ENCODE measurements around the gene ZGLP1. TPM values are rescaled to one million over a fixed set of nuclear protein-coding genes. Genes with fewer than 3 reads are reported as not detected.

Gene ZGLP1
- total and polyA plus RNA-seq, 2 donors (not counting 1 experiment from before 2014, with no cell fraction given), result 6.4 to 8.0 TPM

DNA sequence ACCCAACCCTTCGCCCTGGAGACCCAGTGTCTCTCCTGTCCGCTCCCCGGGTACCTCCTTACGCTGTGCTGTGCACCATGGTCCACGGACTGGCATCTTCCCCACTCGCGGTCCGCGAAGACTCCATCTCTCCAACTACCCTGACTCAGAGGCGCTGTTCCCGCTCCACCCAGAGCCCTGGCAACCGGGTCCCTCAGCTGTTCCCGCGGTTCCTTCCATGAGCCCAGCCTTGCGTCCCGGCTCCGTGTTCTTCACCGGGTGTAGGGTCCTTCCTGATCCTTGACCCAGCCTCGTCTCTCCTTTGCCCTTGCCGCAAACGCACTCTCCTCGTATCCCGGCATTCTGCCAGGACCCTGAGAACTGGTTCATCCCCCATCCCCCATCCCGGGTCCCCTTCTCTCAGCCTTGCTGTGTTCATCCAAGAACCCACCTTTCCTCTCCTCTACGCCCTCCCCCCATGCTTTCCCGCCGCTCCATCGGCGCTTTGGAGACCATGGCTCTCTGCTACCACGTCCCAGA, 19.2 kb downstream of the ZGLP1 start:
- Histone ChIP-seq H3K79me2 (ENCODE audit: control insufficient read depth, insufficient read depth, low read length) (no peaks in the 10 kb centered on the region), H3K36me3 (replicated peaks in 1 of 2; ENCODE audit: control extremely low read depth in 1 of 2, control insufficient read depth in 1 of 2, extremely low read depth in 1 of 2, insufficient read depth in 2 of 2, low read length in 1 of 2) (peaks cover 1 to 8% of the 10 kb centered on the region in 2 experiments), H3K9me3 (ENCODE audit: control extremely low read depth in 1 of 3, control insufficient read depth in 2 of 3, insufficient read depth in 1 of 3, low read length in 2 of 3) (peaks cover 0 to 69% (median 0%) of the 10 kb centered on the region in 3 donors), H4K20me1 (ENCODE audit: control insufficient read depth, insufficient read depth, low read length, poor library complexity, severe bottlenecking) (peaks cover 29% of the 10 kb centered on the region), H2AFZ (ENCODE audit: insufficient read depth, low read depth, low read length, poor library complexity, severe bottlenecking) (peak overlapping the region; percentile 66), H3K4me1 (ENCODE audit: control insufficient read depth in 2 of 2, insufficient read depth in 2 of 2, low read length in 2 of 2) (peaks cover 92 to 95% of the 10 kb centered on the region in 2 donors), H3K9ac (ENCODE audit: low read length) (peak overlapping the region; percentile 64), H3K27ac (ENCODE audit: low read length in 2 of 2) (no peak overlapping the region), H3K27me3 (replicated peaks in 1 of 4; ENCODE audit: control extremely low read depth in 1 of 4, control insufficient read depth in 3 of 4, insufficient read depth in 4 of 4, low read length in 3 of 4) (peaks cover 0 to 86% (median 60%) of the 10 kb centered on the region in 4 experiments), H3K4me2 (replicated peaks; ENCODE audit: low read depth, low read length, poor library complexity, severe bottlenecking) (peak overlapping the region; percentile 96), H3K4me3 (ENCODE audit: control extremely low read depth in 1 of 5, extremely low read depth in 1 of 5, insufficient read depth in 1 of 5, low read depth in 2 of 5, low read length in 4 of 5) (peak overlapping the region in 4 of 5 experiments; percentile 38 to 63 (median 46))
- ChIA-PET POLR2A (interaction anchor here (1.1 to 5.4 kb wide), 2 partner anchors 10 to 20 kb away, joined by 3 to 27 read pairs; partner anchors contain the start of gene ICAM1), CTCF (interaction anchor here (1.2 to 8.5 kb wide), 5 partner anchors 19 to 122 kb away, joined by 3 to 116 read pairs (median 6); partner anchors contain the start of gene ICAM1)
- peak overlapping the region; percentile 65 for H3K27ac Mint-ChIP-seq
- peak; percentile 31 for TF ChIP-seq EZH2 (IDR thresholded peaks at IDR 0.05; ENCODE audit: borderline replicate concordance, insufficient read depth, low read depth, low read length, poor library complexity, severe bottlenecking)
- TF ChIP-seq, protein P1, sequence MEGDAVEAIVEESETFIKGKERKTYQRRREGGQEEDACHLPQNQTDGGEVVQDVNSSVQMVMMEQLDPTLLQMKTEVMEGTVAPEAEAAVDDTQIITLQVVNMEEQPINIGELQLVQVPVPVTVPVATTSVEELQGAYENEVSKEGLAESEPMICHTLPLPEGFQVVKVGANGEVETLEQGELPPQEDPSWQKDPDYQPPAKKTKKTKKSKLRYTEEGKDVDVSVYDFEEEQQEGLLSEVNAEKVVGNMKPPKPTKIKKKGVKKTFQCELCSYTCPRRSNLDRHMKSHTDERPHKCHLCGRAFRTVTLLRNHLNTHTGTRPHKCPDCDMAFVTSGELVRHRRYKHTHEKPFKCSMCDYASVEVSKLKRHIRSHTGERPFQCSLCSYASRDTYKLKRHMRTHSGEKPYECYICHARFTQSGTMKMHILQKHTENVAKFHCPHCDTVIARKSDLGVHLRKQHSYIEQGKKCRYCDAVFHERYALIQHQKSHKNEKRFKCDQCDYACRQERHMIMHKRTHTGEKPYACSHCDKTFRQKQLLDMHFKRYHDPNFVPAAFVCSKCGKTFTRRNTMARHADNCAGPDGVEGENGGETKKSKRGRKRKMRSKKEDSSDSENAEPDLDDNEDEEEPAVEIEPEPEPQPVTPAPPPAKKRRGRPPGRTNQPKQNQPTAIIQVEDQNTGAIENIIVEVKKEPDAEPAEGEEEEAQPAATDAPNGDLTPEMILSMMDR (IDR thresholded peaks at IDR 0.05), result no peak
- H3K4me1 Mint-ChIP-seq, result peaks cover 79% of the 10 kb centered on the region
- intact Hi-C loops (cut with micrococcal nuclease), result no loop called here
- H3K27me3 Mint-ChIP-seq, result peaks cover 41% of the 10 kb centered on the region
- ATAC-seq (ENCODE audit: low read depth), result no peak
- 2% methylated on average over 30 of the region's 30 CpGs for WGBS (ENCODE audit: insufficient coverage)
- DNase-seq, result peak; percentile 60
- H3K4me3 Mint-ChIP-seq, result peak overlapping the region; percentile 87
- H3K9me3 Mint-ChIP-seq (ENCODE audit: insufficient read depth), result no peaks in the 10 kb centered on the region

DNA sequence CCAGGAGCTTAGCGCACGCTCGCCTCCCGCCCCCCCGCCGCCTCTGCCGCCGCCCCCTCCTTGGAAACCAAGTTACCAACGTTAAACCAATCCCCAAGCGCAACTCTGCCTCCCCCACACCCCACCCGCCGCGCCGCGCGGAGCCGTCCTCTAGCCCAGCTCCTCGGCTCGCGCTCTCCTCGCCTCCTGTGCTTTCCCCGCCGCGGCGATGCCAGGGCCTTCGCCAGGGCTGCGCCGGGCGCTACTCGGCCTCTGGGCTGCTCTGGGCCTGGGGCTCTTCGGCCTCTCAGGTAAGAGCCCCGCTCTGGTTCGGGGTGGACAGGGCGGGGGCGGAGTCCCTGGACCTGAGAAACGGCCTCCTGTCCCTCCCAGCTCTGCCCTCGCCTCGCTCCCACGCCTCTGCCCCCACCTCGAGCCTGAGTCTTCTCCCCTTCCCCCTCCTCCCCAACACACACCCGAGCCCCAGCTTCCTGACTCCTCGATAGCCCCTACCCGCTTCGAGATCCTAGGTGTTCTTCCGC, 19.7 kb downstream of the ZGLP1 start, which contains the start of gene ICAM5:
ICAM5 (plus strand) TSS at position 117 of the 521 bp plus-strand sequence; CDS start at position 209, 92 bp downstream.
- ATAC-seq (ENCODE audit: low read depth), result peak; percentile 8
- H3K79me2 ChIP-seq (ENCODE audit: control insufficient read depth, insufficient read depth, low read length), result no peaks in the 10 kb centered on the region
- TF ChIP-seq EZH2 (IDR thresholded peaks at IDR 0.05; ENCODE audit: borderline replicate concordance, insufficient read depth, low read depth, low read length, poor library complexity, severe bottlenecking), result no peak
- TF ChIP-seq, protein P1 (IDR thresholded peaks at IDR 0.05), result no peak
- peak within 1 kb of the TSS in 4 of 5 experiments; percentile 38 to 63 (median 46) for H3K4me3 ChIP-seq (ENCODE audit: control extremely low read depth in 1 of 5, extremely low read depth in 1 of 5, insufficient read depth in 1 of 5, low read depth in 2 of 5, low read length in 4 of 5)
- H3K27me3 ChIP-seq (replicated peaks in 1 of 4; ENCODE audit: control extremely low read depth in 1 of 4, control insufficient read depth in 3 of 4, insufficient read depth in 4 of 4, low read length in 3 of 4), result peaks cover 0 to 81% (median 57%) of the 10 kb centered on the region in 4 experiments
- intact Hi-C loops (cut with micrococcal nuclease), result no loop called here
- no peak within 1 kb of the TSS for H3K27ac ChIP-seq (ENCODE audit: low read length in 2 of 2)
- POLR2A ChIA-PET, result interaction anchor here (0.6 to 5.4 kb wide), 5 partner anchors 10 to 57 kb away, joined by 3 to 27 read pairs (median 3); partner anchors contain the start of gene ICAM1
- Mint-ChIP-seq H3K9me3 (ENCODE audit: insufficient read depth) (no peaks in the 10 kb centered on the region), H3K27me3 (peaks cover 40% of the 10 kb centered on the region), H3K4me3 (peak within 1 kb of the TSS; percentile 87), H3K4me1 (peaks cover 74% of the 10 kb centered on the region), H3K27ac (peak within 1 kb of the TSS; percentile 65)
- H3K9me3 ChIP-seq (ENCODE audit: control extremely low read depth in 1 of 3, control insufficient read depth in 2 of 3, insufficient read depth in 1 of 3, low read length in 2 of 3), result peaks cover 0 to 65% (median 0%) of the 10 kb centered on the region in 3 donors
- peaks cover 2 to 13% of the 10 kb centered on the region in 2 experiments for H3K36me3 ChIP-seq (replicated peaks in 1 of 2; ENCODE audit: control extremely low read depth in 1 of 2, control insufficient read depth in 1 of 2, extremely low read depth in 1 of 2, insufficient read depth in 2 of 2, low read length in 1 of 2)
- H3K9ac ChIP-seq (ENCODE audit: low read length), result peak within 1 kb of the TSS; percentile 64
- WGBS (ENCODE audit: insufficient coverage), result 1% methylated on average over 37 of the region's 45 CpGs
- peak within 1 kb of the TSS; percentile 96 for H3K4me2 ChIP-seq (replicated peaks; ENCODE audit: low read depth, low read length, poor library complexity, severe bottlenecking)
- CTCF ChIA-PET, result interaction anchor here (0.6 to 8.5 kb wide), 8 partner anchors 18 to 1148 kb away, joined by 3 to 116 read pairs (median 4); partner anchors contain the start of gene ICAM1
- H3K4me1 ChIP-seq (ENCODE audit: control insufficient read depth in 2 of 2, insufficient read depth in 2 of 2, low read length in 2 of 2), result peaks cover 87 to 90% of the 10 kb centered on the region in 2 donors
- peak within 1 kb of the TSS; percentile 66 for H2AFZ ChIP-seq (ENCODE audit: insufficient read depth, low read depth, low read length, poor library complexity, severe bottlenecking)
- DNase-seq, result no peak
- H4K20me1 ChIP-seq (ENCODE audit: control insufficient read depth, insufficient read depth, low read length, poor library complexity, severe bottlenecking), result peaks cover 29% of the 10 kb centered on the region

Measured in B cell (primary cell).